Liver (tissue), 9 donors: Measurements from ENCODE around the gene LEMD3. TPM values are rescaled to one million over a fixed set of nuclear protein-coding genes. Genes with fewer than 3 reads are reported as not detected.

Source experiments
- DNase-seq: peaks from one replicate; pipeline ENCODE4 v3.0.0-alpha.2; 2017; ENCODE audit warnings: low spot score
- H3K27ac ChIP-seq, 2 donors: one replicate each; pipeline ENCODE4 v1.7.0; 2013; ENCODE audit warnings: inconsistent platforms in 2 of 2, low read length in 2 of 2, control low read depth in 1 of 2, low read depth in 1 of 2, mild to moderate bottlenecking in 1 of 2
- H3K27me3 ChIP-seq, 4 donors: one replicate each; pipeline versions ENCODE4 v1.6.1 to v1.7.0; 2013; ENCODE audit warnings: low read length in 3 of 4, inconsistent platforms in 1 of 4, mild to moderate bottlenecking in 1 of 4, moderate library complexity in 1 of 4; ENCODE audit not compliant: control insufficient read depth in 4 of 4, insufficient read depth in 4 of 4
- H3K36me3 ChIP-seq, 4 donors: one replicate each; pipeline versions ENCODE4 v1.6.1 to v1.7.0; 2013; ENCODE audit warnings: low read length in 3 of 4, mild to moderate bottlenecking in 3 of 4, low read depth in 1 of 4, moderate library complexity in 1 of 4; ENCODE audit not compliant: control insufficient read depth in 4 of 4, insufficient read depth in 3 of 4
- H3K4me1 ChIP-seq, 4 donors: one replicate each; pipeline versions ENCODE4 v1.6.1 to v1.7.0; 2013; ENCODE audit warnings: low read length in 3 of 4, mild to moderate bottlenecking in 3 of 4, moderate library complexity in 1 of 4; ENCODE audit not compliant: control insufficient read depth in 4 of 4, insufficient read depth in 4 of 4
- H3K4me3 ChIP-seq, 3 donors: one replicate each; pipeline versions ENCODE4 v1.6.1 to v1.7.0; 2013; ENCODE audit warnings: low read length in 3 of 3, control low read depth in 1 of 3, low read depth in 1 of 3, mild to moderate bottlenecking in 1 of 3
- H3K9ac ChIP-seq, 2 donors: one replicate each; pipeline ENCODE4 v1.7.0; 2013; ENCODE audit warnings: low read length in 2 of 2, mild to moderate bottlenecking in 2 of 2, moderate library complexity in 2 of 2, control low read depth in 1 of 2, low read depth in 1 of 2
- H3K9me3 ChIP-seq, 4 donors: one replicate each; pipeline versions ENCODE4 v1.6.1 to v1.7.0; 2013; ENCODE audit warnings: low read length in 3 of 4; ENCODE audit not compliant: control insufficient read depth in 4 of 4
- ATF3 ChIP-seq: IDR thresholded peaks from 2 replicates; pipeline ENCODE4 v1.6.1; 2016; ENCODE audit warnings: antibody characterized with exemption
- CTCF ChIP-seq: fragments of 150-350 bp; IDR thresholded peaks from 2 replicates; pipeline ENCODE4 v1.5.1; 2017; ENCODE audit warnings: improper control_type of control experiment, low read depth, low read length; ENCODE audit not compliant: missing input control
- FOXA1 ChIP-seq: IDR thresholded peaks from 2 replicates; pipeline ENCODE4 v1.6.1; 2016; ENCODE audit warnings: antibody characterized with exemption
- FOXA2 ChIP-seq: IDR thresholded peaks from 2 replicates; pipeline ENCODE4 v1.6.1; 2016; ENCODE audit warnings: antibody characterized with exemption
- HNF4A ChIP-seq, 2 donors: conservative IDR thresholded peaks; 2 replicates each; pipeline ENCODE4 v1.6.1; 2016; ENCODE audit warnings: antibody characterized with exemption in 2 of 2, mild to moderate bottlenecking in 2 of 2
- HNF4G ChIP-seq: IDR thresholded peaks from 2 replicates; pipeline ENCODE4 v1.6.1; 2016; ENCODE audit warnings: antibody characterized with exemption
- JUND ChIP-seq, 2 donors: IDR thresholded peaks; 2 replicates each; pipeline ENCODE4 v1.6.1; 2016; ENCODE audit warnings: antibody characterized with exemption in 2 of 2
- NR2F2 ChIP-seq: IDR thresholded peaks from 2 replicates; pipeline ENCODE4 v1.6.1; 2016; ENCODE audit warnings: antibody characterized with exemption
- REST ChIP-seq: IDR thresholded peaks from 2 replicates; pipeline ENCODE4 v1.6.1; 2016; ENCODE audit warnings: antibody characterized with exemption, mild to moderate bottlenecking
- RXRA ChIP-seq, 2 donors: IDR thresholded peaks; 2 replicates each; pipeline ENCODE4 v1.6.1; 2017 to 2018; ENCODE audit warnings: antibody characterized with exemption in 2 of 2, mild to moderate bottlenecking in 1 of 2
- SP1 ChIP-seq: IDR thresholded peaks from 2 replicates; pipeline ENCODE4 v1.6.1; 2018; ENCODE audit warnings: antibody characterized with exemption, mild to moderate bottlenecking
- TAF1 ChIP-seq: conservative IDR thresholded peaks from 2 replicates; pipeline ENCODE4 v1.6.1; 2016; ENCODE audit warnings: antibody characterized with exemption, mild to moderate bottlenecking
- YY1 ChIP-seq: IDR thresholded peaks from 2 replicates; pipeline ENCODE4 v1.6.1; 2016; ENCODE audit warnings: antibody characterized with exemption, mild to moderate bottlenecking
- ZBTB33 ChIP-seq: IDR thresholded peaks from 2 replicates; pipeline ENCODE4 v1.6.1; 2016; ENCODE audit warnings: antibody characterized with exemption
- WGBS: extraction: QIAGEN DNeasy Blood & Tissue Kit; methylation state at CpG from one replicate; pipeline ENCODE4 v1.1.7; 2013; 5-methylcytosine and 5-hydroxymethylcytosine counted together
- polyA plus RNA-seq, 2 donors: library from polyadenylated mRNA; stranded (reverse) in 1 of 2; unstranded in 1 of 2; fragments of 200-250 nt in 1 of 2; fragments of >200 nt in 1 of 2; fragmentation: Nextera tagmentation in 1 of 2; extraction: Ambion mirVana in 1 of 2; gene quantifications; one replicate each; pipeline versions ENCODE4 v1.2.1 to v1.2.3, GENCODE V29; 2013 to 2015
- total RNA-seq, 2 donors: library from RNA; depleted of rRNA; stranded (reverse); fragments of >200 nt; gene quantifications; one replicate each; pipeline ENCODE4 v1.2.3, GENCODE V29; 2014
- donor health status: healthy.
- donor health status: healthy.
- donor health status: healthy.
- donor health status: healthy.
- donor health status: healthy.

Gene LEMD3
- total and polyA plus RNA-seq, 4 donors = 3.5 to 19.5 (median 11.3) TPM

GRCh38 chr12:65164244-65164643, 5.1 kb upstream of the LEMD3 start:
- WGBS = 93% methylated on average over 2 of the region's 2 CpGs

More at GRCh38 chr12:65164244-65164643, 5.1 kb upstream of the LEMD3 start:
- no peak overlapping the region for H3K9ac ChIP-seq
- H3K9me3 ChIP-seq = no peaks in the 10 kb centered on the region
- H3K4me1 ChIP-seq = peaks cover 0 to 4% (median 0%) of the 10 kb centered on the region in 4 donors
- no peak for TF ChIP-seq YY1
- TF ChIP-seq REST = no peak
- no peak for TF ChIP-seq HNF4A (conservative IDR thresholded peaks at IDR 0.05)
- TF ChIP-seq CTCF = no peak
- TF ChIP-seq ATF3 = no peak
- no peak for TF ChIP-seq JUND (IDR thresholded peaks at IDR 0.05)
- TF ChIP-seq RXRA (IDR thresholded peaks at IDR 0.05) = no peak
- TF ChIP-seq NR2F2 = no peak
- TF ChIP-seq SP1 = no peak
- TF ChIP-seq ZBTB33 = no peak
- TF ChIP-seq FOXA2 = no peak
- no peak for TF ChIP-seq FOXA1
- no peak for TF ChIP-seq HNF4G
- no peak for TF ChIP-seq TAF1
- no peaks in the 10 kb centered on the region for H3K36me3 ChIP-seq
- no peak overlapping the region for H3K27ac ChIP-seq
- no peak for DNase-seq
- no peak overlapping the region for H3K4me3 ChIP-seq
- no peaks in the 10 kb centered on the region for H3K27me3 ChIP-seq
